Left cardiac atrium (tissue), 4 donors: Measurements from ENCODE around the gene CARHSP1. TPM values are rescaled to one million over a fixed set of nuclear protein-coding genes. Genes with fewer than 3 reads are reported as not detected.
"Not testable (repeated sequence)": the region's sequence is repeated elsewhere in the genome, so short reads cannot be mapped to it uniquely, and the experiment has no call there.

ENCODE experiments used
- ATAC-seq, 2 donors: fragments of 200-7000 bp; cut with Tn5 transposase; one replicate each; pipeline ENCODE4 v1.9.1; 2020; ENCODE audit warnings: mild to moderate bottlenecking in 2 of 2, moderate library complexity in 2 of 2
- DNase-seq: peaks from one replicate; pipeline ENCODE4 v3.0.0-alpha.2; 2020
- intact Hi-C, 2 donors: fragments of 100-400 bp; cut with DNase I; formaldehyde crosslinking; loops; one replicate each; pipeline versions ENCODE4 v1.14.1 to v1.15.1; 2022 to 2023
- total RNA-seq, 2 donors: library from RNA; stranded (reverse); fragmentation: NEBNext Ultra II Directional; extraction: Animal tissue kit (Norgen Biotek cat#: 25700); gene quantifications; one replicate each; pipeline ENCODE4 v1.2.1, GENCODE V29; 2021
- donor health status: DM: no; HTN: yes; CAD: no.
- donor health status: DM: no; HTN: yes; CAD: no; lungs with severe emphysema.
- donor health status: DM: yes; HTN: yes; CAD: no.
- donor health status: Dilated cardiomyopathy.

Gene CARHSP1
- total RNA-seq, 2 donors from 2014 or later: 35.5 to 37.6 TPM

DNA sequence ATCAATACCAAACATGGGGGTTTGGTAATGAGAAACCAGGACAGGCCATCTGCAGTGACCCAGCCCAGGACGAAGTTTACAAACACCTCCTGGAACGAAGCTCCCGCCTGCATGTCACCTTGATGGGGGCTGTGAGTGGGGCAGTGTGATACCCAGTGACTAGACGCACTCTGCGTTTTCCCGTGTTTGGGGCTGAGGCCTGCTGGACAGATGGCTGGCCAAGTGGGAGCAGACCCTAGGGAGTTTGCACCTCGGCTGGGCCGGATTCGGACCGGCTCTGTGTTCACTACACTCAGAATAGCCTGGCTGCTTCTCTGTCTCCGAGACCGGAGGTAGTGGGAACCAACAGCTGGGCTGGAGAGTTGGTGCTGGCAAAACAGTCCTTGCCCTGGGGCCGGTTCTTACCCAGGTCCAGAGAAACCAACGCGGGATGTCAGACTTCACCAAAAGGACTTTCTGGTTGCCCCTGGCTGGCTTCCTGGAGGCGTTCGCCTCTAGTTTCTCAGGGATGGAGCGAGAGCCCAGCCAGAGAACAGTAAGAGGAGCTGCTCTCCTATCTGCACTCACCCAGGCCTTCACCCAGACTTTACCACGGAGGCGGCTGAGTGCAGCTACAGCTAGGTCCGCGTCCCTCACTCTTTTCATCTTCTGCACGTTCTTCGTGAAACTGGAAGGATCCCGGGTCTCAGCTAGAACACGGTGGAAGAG, 20.4 kb downstream of the CARHSP1 start:
- DNase-seq: peak; percentile 15
- no peak for ATAC-seq
- intact Hi-C loops: no loop called here

DNA sequence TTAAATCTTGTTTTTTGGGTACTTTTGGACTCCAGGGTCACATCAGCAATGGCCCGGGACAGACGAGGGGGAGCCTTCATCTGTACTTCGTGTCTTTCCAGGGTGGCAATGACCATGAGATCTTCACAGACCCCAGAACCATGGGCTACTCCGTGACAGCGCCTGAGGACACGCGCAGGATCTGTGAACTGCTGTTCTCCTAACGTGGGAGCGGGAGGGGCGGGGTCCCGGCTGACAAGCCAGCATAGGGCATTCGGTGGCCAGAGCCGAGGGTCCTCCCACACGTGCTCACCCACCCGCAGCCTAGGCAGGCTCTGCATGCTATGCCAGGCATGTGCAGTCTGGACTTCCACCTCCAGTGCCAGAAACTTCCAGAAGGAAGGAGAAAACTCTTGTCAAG, 21.2 kb downstream of the CARHSP1 start:
- ATAC-seq (no peak), DNase-seq (peak; percentile 21)
- intact Hi-C loops: no loop called here

DNA sequence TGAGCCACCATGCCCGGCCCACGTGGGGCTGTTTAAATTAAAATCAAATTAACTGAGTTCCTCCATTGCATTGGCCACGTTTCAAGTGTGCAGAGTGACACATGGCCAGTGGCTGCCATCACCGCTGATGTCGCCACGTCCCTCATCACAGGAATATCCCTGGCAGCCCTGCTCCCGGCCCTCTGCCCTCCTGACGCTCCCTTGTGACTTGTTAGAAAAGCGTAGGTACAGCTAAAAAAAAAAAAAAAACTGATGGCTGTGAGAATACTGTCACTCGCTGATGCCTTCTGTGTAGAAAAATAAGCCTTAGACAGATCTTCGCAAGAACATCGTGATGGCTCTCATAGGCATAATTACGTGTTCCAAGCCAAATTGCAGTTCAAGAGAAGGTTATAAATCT, 21.7 kb downstream of the CARHSP1 start:
- no peak for ATAC-seq
- DNase-seq: no peak
- intact Hi-C loops: no loop called here

DNA sequence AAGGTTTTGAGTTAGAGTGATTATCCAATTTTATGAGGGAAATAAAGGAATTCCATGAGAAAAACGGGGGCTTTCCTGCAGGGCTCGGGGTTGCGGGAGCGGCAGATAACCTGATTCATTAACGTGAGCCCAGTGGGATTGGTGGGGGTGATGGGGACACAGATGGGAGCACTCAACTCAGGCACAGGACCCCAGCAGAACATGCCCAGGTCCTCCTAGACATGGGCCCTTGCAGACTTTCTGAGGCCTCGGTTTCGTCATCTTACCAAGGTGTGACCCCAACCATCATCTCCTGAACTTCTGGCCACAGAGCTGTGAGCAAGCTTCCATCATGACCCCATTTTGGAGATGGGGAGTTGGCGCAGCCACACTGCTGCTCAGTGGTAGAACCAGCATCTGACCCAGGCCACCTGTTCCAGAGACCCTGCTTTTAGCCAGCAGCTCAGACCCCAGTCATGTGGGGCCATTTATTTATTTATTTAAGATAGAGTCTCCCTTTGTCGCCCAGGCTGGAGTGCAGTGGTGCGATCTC, 22.3 kb downstream of the CARHSP1 start:
- DNase-seq: no peak
- no peak for ATAC-seq
- intact Hi-C loops: no loop called here

DNA sequence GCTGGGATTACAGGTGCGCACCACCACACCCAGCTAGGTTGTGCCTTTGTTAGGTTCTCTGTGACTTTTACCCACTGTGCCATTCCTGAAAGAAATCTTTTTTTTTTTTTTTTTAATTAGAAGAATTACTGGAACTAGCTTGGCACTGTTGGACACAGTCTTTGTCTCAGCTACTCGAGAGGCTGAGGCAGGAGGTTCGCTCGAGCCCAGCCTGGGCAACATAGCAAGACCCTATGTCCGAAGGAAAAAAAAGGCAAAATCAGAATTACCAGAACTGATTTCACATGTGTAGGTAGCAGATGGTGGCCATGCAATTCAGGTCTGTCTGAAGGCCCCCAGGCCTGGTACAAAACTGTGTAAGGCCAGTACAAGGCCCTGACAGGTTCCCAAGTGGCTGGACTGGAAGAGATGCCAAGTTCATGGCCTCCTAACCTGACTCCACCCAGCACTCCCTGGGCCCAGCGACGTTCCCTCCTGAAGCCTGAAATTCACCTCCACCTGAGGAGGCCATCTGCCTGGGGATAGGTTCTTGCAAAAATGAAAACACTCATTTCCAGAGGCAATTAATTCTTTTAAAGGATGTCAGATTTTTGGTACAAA, 23.0 kb downstream of the CARHSP1 start:
- no peak for DNase-seq
- ATAC-seq: no peak
- intact Hi-C loops: no loop called here

DNA sequence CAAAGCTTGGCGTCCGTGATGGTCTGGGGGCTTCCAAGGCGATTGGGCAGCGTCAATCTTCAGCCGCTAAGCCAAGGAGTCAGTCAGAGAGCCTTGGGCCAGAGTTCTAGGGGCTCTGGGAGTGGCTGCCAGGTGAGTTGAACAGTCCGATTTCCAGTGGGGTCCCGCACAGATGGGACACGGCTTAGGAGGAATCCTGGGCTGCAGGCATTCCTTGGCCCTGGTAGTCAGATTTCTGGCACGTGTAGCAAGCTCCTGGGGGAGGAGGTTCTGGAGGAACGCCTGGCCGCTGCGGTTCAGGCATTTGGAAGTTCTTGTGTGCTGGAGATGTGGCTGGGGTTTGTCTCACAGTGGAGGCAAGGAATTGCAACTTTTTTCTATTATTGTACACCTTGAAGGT, 25.5 kb downstream of the CARHSP1 start:
- intact Hi-C loops, ATAC-seq, DNase-seq: not testable (repeated sequence)

DNA sequence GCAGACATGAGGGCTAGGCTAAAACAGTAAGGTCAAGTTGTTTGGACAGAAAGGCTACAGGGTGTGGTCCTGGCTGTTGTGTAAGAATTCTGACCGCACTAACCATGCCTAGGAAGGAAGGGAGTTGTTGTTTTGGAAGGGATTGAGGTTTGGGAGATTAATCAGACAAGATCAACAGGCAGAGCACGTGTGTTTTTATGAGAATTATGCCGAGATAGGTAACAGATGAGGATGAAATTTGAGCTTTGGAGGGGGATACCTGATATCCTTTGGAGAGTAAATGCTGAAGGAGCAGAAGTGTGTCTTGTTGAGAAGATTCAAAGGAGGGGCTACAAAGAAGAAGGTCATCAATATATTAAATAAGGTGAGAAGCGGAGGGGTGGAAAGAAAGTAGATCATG, 26.8 kb downstream of the CARHSP1 start:
- DNase-seq, intact Hi-C loops, ATAC-seq: not testable (repeated sequence)

DNA sequence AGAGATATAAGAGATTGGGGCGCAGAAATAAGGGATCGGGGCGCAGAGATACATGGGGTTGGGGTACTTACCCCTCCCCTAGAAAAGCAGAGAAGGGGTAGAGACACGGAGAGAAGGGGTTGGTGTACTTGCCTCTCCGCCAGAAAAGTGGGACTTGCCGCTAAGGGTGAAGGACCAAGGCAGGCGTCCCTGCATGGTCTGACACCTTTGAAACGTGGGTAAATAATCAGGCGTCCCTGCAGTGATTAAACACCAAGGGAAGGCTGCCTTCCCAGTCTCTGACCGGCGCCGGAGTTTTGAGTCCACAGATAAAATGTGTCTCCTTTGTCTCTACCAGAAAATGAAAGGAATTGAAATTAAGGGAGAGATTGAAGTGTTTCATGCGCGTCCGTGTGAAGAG, 31.2 kb downstream of the CARHSP1 start:
- intact Hi-C loops: not testable (repeated sequence)

DNA sequence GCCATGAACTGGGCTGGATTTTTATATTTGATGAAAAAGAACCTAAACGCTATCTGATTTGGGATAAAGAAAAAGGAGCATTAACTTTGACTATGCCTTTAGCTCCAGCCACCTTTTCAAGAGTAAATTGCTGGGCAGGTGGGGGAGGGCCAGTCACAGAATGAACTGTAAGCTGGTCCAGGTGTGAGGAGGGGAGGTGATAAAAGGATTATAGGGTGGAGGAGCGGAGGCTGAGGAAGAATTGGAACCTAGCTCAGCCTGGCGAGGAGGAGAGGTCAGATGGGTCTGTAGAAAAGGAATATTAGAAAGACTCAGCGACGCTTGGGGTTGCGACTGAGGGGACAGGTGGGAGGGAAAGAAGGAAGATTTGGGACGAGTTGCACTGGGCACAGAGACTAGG, 32.0 kb downstream of the CARHSP1 start:
- ATAC-seq, DNase-seq, intact Hi-C loops: not testable (repeated sequence)

More for the DNA sequence above, 31.2 kb downstream of the CARHSP1 start:
- DNase-seq, ATAC-seq: not testable (repeated sequence)

DNA sequence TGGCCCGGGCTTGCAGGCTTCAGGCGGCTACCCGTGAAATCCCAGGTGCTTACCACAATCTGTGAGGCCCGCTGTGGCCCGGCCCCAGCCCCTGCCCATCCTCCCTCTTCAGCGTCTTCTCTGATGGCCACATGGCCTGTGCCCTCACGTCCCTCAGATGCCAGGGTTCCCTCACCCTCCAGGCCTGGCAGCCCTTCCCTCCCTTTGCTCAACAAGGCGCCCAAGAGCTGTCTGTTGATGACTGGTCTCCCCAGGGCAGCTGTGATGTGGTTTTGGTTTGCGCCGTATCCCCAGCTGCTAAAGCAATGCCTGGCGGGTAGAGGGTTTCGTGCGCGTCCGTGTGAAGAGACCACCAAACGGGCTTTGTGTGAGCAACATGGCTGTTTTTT, 36.1 kb downstream of the CARHSP1 start:
- ATAC-seq (no peak), DNase-seq (no peak)
- intact Hi-C loops: no loop called here

DNA sequence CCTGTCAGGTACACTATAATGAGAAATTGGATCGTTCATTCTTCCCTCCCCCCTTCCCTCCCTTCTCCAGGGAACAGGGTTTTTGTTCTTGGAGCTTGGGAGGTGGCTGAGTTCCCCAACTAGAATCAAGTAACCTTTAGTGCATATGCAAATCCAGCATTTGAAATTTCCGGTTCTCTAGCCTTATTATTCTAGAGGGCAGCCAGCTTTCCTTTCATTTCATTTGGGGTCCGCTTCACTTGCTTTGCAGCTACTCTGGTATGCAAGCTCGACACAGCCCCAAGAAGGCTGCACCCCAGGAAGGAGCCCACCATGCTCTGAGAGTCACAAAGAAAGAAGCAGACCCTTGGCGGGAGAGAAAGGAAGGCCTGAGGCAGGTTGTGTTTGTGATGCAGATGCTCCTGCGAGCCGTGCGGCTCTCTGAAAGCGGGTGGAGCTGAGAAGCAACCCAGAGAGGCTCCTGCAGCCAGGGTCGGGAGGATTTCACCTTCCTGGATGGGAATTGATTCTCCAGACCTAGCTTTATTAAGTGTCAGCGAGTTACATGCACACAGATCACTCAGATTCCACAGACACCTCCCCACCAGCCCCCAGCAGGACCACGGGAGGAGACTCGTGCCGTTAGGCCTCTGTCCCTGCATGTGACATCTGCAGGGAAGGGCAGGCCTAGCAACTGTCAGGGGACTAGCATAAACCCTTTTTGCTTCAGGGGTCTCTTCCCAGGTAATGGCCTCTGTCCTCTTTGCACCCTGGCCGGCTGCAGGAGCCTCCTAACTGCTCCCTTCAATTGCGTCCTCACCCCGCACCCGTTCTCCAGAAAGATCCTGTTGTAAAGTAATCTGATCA, 36.7 kb downstream of the CARHSP1 start:
- intact Hi-C loops: no loop called here
- DNase-seq: no peak
- ATAC-seq: no peak

DNA sequence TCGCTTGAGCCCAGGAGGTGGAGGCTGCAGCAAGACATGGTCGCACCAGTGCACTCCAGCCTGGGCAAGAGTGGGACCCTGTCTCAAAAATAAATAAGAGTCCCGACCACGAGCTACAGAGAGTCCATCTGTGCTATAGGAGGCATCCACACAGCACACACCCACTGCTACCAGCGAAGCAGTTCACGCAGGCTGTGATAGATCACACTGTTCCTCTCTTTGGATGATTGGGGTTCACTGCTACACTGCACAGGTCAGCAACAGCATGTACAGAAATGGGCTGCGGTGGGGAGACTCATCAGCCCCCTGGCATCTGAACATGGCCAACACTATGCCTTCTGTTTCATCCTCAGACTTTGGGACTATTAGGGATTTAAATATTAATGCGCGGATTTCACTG, 37.4 kb downstream of the CARHSP1 start:
- DNase-seq (no peak), ATAC-seq (no peak)
- intact Hi-C loops: no loop called here

DNA sequence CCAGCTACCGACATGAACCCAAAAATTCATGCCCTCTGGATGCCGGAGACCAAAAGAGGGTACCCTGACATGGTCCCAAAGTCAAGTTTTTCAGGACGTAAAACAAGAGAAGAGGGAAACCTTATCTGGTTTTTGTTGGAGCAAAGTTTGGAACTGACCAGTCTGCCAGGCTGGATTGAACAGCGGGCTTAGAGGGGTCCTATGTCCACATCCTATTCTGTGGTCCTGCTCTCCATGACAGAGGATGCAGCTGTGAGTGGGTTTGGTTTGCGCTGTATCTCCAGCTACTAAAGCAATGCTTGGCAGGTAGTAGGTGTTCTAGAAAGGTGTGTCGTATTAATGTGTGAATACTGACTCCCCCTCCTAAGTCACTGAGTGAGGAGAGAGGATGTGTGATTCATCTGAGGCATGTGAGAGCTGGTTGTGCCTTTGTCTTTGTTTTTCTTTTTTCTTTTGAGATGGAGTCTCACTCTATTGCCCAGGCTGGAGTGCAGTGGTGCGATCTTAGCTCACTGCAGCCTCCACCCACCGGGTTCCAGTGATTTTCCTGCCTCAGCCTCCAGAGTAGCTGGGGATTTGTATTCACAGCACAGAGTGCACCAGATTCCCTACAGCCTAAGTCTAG, 40.2 kb downstream of the CARHSP1 start:
- intact Hi-C loops: no loop called here
- ATAC-seq (no peak), DNase-seq (no peak)

DNA sequence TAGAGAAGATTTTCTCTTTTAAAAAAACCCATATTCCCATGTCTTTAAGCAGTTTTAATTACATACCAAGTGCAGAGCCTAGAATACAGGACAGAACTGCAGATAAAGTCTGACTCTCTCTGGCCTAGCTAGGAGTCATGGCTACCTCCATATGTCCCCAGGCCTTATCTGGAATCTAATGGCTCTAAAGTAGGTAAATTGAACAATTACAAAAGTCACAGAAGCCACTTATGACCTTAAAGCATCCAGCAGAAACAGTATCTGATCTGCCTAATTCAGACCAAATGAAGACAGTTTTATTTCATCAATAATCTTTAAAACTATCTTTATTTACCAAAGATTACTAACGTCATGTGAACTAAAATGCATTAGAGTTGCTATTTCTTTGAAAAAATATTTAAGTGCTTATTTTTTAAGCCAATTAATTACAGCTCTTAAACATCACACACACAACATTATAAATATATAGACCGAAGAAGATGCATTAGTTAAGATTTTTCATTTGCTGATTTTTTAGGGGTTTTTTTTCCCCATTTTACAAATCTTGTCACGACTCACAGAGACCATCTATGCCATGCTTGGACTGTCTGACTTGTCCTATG, 42.4 kb downstream of the CARHSP1 start:
- ATAC-seq: no peak
- intact Hi-C loops: no loop called here

DNA sequence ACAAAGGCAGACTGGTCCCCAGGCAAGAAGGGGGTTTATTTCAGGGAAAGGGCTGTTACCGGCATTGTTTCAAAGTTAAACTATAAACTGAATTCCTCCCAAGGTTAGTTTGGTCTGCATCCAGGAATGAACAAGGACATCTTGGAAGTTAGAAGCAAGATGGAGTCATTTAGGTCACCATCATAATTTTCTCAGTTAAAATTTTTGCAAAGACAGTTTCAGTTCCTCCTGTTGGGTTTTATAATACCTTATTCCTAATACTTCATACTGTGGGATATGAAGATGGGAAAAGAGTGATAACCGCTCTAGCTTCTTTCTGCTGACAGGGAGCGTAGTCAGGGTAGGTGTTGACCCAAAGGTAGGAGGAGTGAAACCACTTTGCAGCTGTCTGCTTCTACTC, 46.4 kb downstream of the CARHSP1 start:
- no peak for ATAC-seq
- DNase-seq: no peak

More for the DNA sequence above, 42.4 kb downstream of the CARHSP1 start:
- no peak for DNase-seq

DNA sequence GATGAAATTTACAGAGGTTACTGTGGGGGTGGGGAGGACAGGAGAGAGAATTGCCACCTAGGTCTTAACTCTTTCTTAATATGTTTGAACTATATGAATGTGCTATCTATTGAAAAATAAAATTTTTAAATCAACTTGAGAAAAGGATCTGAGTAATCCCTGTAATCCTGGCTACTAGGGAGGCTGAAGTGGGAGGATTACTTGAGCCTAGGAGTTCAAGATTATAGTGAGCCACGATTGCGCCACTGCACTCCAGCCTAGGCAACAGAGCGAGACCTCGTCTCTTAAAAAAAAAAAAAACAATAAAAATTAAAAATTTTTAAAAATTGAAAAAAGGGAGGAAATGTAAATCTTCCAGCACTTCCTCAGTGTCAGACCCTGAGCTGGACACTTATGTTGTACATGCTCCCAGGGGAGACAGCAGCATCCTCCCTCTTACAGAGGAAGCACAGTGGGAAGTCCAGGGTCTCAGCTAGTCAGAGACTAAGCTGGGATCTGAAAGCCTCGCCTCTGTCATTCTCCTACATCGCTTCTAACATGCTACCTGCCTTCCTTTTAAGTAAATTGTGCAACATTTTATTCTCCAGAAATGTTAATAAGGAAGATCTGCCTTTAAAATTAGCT, 49.3 kb downstream of the CARHSP1 start:
- DNase-seq (no peak), ATAC-seq (no peak)
- intact Hi-C loops: no loop called here

More for the DNA sequence above, 46.4 kb downstream of the CARHSP1 start:
- intact Hi-C loops: no loop called here

DNA sequence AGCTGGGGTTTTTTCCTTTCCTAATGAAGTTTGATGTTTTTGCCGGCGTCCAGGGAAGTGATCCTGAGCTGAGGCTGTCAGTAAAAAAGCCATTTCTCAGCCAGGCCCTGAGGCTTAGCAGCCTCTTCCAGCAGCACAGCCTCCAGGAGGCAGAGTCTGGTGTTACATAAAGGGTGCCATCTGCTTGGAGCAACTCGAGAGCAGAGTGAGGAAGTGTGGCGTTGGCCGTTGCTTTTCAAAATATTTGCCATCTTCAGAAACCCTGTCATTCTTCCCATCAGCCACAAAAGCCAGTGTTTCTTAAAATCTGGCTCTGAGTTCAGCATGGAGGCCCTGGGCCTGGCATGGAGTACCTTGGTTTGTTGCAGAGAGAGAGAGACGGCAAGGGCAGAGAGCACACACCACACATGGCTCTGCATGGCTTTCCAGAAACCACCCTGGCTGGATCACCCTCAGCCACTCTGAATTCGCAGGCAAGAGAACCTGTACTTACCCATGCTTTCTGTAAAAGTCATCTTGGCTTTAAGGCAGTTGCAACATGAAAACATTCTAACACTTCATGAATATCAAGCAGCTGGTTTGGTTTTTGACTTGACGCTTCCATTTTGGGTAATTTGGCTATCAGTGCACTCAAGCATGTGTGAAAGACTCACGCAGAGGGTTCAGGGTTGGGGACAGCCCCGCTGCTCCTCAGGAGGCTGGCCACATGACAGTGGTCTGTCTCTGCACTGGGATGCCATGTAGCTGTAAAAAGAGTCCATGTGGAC, 50.1 kb downstream of the CARHSP1 start:
- ATAC-seq (peak; percentile 54 to 79), DNase-seq (no peak)
- intact Hi-C loops: no loop called here
